Tongue (tissue), 2 donors: ENCODE data around the gene DGCR2. TPM values are rescaled to one million over a fixed set of nuclear protein-coding genes. Genes with fewer than 3 reads are reported as not detected.

Experiments
- DNase-seq: peaks from one replicate; pipeline ENCODE4 v3.0.0-alpha.2; 2015
- total RNA-seq: library from RNA; depleted of rRNA; stranded (reverse); fragments of >200 nt; gene quantifications from one replicate; pipeline ENCODE4 v1.2.3, GENCODE V29; 2014

DGCR2 gene
- total RNA-seq, 1 donor from 2014 or later, result 68.3 TPM

DNA sequence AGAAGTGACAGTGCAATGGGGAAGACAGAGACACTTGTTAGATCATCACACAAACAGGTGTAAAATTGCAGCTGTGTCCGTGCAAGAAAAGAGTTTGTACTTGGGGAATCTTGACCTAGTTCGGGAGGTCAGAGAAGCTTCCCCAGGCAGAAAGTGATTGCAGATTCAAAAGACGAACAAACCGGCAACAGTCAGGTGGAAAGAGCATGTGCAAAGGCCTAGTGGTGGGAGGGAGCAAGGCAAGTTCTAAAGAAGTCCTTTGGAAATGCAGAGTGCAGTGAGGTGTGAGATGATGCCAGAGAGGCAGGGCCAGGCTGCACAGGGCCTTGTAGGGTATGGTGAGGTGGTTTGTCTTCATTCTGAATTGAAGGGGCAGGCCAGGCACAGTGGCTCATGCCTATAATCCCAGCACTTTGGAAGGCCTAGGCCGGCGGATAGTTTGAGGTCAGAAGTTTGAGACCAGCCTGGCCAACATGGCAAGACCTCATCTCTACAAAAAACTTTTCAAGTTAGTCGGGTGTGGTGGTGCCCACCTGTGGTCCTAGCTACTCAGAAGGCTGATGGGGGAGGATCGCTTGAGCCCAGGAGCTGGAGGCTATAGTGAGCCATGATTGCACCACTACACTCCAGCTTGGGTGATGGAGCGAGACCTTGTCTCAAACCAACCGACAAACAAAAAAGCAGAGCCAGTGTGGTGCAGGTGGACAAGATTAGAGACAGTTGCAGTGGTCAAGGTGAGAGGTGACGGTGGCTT is 24.2 kb upstream of the DGCR2 start:
- DNase-seq, result no peak

DNA sequence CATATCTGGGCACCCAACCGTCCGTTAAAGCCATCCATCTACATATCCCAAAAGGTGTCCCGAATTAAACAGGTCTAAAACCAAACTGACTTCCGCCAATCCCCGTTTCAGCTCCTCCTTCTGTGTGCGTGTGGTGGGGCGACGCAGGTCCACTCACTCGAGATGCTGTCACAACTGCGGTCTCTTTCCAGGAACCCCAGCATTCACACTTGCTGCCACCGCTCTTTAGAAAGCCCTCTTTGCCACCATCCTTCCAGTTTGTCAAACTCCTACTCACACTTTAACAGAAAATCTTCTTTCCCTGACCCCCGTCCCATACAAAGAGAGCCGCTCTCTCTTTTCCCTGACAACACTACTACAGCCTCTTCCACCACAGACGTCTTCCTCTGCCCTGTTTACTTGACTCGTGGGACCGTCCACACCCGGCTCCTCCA is 21.8 kb upstream of the DGCR2 start:
- DNase-seq, result no peak

DNA sequence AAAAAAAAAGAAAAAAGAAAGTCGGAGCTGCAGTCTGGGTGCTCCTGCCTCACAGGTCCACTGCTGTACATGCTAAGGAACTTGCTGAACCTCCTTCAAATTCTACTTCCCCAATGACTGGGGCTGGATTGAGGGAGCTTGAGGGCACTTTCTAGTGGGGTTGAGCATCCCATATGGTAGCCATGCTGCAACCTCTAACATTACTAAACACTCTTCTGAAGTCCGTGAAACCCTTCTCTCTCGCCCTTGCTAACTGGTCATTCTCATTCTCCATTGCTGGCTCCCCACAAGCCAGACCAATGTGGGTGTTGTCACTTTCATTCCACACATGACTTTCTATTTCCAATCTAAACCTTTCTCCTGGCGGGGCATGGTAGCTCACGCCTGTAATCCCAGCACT is 21.0 kb upstream of the DGCR2 start:
- DNase-seq, result no peak

DNA sequence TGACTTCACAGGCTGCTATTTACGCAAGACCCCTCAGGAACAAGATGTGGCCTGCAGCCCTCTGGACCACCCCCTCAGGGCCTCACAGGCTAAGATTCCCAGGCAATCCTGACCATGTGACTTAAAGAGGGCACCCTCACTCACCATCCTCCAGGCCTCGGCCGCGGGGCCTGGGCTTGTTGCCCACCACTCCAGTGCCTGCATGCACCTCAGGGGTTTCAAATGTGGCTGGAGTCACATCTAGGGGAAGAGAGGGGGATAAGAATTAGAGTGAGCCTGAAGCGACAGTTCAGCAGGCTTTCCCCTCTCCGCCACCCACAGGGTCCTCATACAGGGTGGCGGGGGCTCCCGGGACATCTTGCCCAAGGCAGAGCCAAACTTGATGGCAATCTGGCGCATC is 20.2 kb upstream of the DGCR2 start:
- DNase-seq, result no peak

DNA sequence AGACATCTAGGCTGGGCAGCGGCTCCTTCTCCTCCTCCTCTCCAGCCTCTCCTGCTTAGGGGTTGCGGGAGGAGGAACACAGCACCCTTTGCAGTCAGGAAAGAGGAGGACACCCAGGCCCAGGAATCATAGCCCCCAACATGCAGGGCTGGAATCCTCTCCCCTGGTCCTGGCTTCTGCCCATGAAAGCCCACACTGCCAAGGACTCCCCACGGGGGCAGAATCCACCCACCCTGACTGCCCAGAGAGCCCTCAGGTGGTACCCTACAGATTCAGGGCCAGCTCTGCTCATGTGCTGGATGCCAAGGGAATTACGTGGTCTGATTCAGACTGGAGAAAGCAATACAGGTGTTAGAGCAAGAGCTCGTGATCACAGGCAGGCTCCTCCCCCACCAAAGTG is 17.8 kb upstream of the DGCR2 start:
- no peak for DNase-seq

DNA sequence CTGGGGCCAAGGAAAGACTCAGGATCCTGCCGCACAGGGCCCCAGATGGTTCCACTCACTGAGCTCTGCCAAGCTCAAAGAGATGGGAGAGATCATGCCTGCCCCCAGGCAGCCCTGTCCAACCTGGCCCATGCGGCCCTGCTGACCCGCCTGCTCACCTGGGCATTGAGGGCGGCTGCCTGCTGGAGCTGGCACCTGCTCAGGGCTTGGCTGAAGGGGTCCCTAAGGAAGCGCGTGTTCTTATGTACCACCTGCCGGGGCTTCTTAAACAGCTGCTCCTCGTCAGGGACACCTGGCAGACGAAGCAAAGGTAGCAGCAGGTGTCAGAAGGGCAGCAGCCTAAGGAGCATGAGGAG is 16.8 kb upstream of the DGCR2 start:
- no peak for DNase-seq

DNA sequence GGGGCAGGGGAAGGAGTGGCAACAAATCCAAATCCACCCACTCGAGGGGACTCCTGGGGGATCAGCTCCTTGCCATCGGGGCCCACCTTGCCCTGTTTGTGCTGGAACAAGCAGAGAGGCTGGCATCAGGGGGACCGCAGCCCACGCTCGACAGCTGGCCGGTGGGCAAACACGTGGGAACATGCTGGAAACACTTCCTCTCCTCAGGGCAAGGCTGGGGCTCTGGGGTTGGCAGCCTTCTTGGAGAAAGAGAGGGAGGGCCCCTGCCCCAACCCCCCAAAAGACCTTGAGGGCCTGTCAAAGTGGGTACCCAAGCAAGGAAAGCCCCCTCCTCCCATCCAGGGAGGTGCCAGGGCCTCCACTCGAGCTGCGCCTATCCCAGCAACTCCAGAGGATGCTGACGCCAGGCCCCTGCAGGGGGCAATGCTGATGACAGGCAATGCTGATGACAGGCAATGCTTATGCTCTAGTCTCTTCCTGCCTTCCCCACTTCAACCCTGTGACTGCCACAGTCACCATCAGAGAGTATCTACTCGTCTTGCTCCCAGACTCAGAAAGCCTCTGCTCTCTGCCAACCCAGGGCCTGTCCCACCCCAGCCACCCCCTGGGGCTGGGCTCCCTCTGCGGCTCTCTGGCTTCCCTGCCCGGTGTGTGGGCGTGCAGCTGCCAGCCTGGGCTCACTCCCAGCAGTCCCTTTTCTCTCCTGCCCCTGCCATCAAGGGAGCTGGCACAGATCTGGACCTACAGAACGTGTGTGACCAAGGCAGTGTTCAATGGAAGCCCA is 16.2 kb upstream of the DGCR2 start:
- DNase-seq, result no peak

DNA sequence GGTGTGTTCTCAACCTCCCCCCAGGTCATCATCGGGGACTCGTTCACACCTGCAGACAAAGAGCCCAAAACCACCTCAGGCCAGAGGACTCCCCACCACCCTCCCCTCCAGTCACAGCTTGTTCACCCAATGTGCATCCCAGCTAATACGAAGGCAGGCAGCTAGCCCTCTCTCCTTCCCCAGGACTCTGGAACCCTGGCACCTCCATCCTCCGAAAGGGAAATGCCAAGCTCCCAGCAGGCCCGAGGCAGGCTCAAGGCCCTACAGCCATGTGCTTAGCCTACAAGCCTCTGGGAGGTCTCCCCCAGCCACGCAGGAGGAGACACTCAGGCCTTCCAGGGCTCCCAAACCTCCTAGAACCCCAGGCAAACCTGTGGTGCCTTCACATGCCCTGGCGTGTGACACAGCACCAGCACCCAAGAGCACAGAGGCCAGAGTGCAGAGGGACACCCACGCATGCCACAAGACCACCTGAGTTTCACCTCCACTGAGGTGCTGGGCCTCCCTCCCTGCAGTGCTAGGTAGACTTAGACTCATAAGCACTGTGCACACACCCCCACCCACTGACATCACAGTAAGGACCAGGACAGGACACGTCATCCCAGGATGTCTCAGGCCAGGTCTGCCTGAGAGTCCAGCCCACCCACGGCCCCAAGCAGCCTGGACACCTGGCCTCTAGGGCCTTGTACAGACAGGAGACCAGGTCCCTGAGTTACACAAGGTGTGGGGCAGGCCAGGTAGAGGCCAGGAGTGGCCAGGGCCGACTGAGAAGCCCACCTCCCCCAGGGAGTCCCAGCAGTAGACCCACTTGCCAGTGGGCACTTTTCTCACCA is 15.4 kb upstream of the DGCR2 start:
- no peak for DNase-seq

DNA sequence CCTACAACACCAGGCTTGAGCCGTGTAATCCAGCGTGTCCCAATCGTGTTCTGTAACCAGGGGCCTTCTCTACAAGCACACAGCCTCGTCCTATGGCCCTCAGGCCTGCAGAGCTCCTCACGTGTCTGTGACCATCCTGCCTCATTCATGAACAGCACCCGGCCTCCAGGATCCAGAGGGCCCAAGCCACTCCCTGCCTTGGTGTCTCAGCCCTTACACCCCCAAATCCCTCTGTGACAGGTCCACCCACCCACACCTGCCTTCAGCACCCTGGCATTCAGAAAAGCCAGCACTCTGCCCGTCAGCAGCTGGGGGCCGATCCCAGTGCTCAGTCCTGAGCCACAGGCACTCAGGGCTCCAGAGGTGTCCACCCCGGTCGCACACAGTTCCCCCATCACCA is 14.7 kb upstream of the DGCR2 start:
- DNase-seq, result no peak

DNA sequence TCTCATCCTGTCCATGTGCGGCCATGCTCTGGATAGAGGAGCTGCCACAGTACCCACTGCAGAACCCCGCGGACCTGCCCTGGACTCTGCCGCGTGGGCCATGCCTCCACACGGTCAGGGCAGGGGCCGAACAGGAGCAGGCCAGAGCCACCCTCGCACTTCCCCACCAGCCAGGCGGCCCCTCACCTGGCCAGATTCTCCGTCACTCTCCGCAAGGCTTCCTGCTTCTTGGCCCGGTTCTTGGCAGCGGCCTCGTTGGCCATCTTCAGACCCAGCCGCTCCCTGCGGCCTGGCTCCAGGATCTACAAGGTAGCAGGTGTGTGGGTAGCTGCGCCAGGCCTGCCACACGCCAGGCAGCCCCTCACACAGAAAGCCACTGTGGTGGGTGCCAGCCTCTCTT is 12.7 kb upstream of the DGCR2 start:
- no peak for DNase-seq

DNA sequence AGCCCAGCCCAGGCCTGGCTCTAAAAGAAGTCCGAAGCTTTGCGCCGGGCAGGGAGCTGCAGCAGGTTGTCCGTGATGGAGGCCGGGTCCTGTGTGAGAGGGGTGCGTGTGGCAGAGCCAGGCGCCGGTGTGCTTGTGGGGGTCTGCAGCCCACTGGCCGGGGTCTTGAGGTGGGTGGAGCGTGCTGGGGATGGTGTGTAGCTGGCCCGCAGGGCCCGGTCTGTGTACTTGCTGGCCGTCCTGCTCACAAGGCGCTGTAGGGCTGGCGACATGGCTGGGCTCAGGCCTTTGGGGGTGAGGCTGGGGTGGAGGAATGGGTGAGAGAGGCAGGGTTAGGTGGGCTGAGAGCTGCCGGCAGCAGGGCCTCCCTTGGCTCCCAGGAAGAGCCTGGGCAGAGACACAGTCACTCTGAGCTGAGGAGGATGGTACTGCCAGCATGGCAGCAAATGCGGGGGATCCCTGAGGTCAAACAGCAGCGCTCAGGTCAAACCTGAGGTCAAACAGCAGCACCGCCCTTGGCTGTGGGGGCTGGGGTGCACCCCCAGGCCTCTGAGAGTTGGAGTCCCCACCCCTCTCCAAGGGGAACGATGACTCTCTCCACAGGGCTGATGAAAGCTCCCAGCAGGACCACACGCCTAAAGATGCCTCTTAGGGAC is 12.1 kb upstream of the DGCR2 start:
- DNase-seq, result no peak

DNA sequence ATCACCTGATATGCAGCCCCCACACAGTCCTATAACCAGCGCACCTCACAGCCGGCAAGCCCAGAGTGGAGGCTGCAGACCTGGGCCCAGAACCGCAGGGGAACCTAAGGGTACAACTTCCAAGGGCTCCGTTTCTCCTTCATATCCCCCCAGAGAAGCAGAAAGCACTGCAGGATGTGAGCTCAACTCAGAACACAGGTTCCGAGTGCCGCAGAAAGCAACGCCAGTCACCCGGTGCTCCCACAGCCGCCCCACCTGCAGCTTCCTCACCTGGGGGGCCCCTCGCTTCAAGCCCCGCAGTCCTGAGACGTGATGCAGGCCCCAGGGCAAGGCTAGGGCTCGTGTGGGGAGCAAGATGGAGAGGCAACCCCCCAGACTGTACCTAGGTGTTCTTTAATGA is 11.3 kb upstream of the DGCR2 start:
- DNase-seq, result no peak

DNA sequence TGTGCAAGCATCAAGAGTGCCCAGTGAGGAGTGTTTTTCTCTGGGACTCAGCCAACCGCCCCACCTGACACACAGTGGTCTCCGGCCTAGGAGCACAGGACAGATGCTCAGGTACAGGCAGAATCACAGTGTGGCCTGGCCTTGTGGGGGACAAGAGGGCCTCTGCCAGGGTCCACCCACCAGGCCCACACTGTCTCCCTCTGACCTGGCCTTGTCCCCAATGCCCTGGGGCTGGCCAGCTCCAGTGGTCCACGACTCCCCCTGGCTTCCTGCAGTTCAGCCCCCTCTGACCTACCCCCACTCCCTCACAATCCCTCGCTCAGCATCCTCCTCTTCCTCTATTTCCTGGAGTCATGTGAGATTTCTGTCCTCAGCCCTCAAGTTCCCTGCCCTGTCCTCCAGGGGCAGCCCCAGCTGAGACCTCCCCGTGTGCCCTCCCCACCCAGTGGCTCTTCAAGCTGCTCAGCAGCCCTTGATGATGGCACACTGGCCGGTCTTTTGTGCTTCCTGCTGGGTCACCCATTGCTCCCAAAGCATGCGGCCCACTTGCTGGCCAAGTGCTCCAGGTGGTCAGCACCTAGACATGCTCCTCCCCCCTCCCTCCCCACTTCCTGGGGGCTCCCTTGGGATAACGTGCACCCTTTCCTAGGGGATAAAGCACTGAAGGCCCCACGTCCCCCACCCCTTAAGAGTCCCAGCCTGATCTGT is 10.6 kb upstream of the DGCR2 start:
- DNase-seq, result no peak

DNA sequence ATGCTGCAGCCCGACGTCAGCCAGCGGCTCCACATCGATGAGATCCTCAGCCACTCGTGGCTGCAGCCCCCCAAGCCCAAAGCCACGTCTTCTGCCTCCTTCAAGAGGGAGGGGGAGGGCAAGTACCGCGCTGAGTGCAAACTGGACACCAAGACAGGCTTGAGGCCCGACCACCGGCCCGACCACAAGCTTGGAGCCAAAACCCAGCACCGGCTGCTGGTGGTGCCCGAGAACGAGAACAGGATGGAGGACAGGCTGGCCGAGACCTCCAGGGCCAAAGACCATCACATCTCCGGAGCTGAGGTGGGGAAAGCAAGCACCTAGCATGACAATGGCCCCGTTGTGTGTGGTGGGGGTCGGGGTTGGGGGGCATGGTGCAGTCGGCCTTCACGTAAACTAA is 9.9 kb upstream of the DGCR2 start:
- no peak for DNase-seq

DNA sequence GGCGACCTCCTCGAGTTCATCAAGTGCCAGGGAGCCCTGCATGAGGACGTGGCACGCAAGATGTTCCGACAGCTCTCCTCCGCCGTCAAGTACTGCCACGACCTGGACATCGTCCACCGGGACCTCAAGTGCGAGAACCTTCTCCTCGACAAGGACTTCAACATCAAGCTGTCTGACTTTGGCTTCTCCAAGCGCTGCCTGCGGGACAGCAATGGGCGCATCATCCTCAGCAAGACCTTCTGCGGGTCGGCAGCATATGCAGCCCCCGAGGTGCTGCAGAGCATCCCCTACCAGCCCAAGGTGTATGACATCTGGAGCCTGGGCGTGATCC is 9.4 kb upstream of the DGCR2 start:
- DNase-seq, result no peak

DNA sequence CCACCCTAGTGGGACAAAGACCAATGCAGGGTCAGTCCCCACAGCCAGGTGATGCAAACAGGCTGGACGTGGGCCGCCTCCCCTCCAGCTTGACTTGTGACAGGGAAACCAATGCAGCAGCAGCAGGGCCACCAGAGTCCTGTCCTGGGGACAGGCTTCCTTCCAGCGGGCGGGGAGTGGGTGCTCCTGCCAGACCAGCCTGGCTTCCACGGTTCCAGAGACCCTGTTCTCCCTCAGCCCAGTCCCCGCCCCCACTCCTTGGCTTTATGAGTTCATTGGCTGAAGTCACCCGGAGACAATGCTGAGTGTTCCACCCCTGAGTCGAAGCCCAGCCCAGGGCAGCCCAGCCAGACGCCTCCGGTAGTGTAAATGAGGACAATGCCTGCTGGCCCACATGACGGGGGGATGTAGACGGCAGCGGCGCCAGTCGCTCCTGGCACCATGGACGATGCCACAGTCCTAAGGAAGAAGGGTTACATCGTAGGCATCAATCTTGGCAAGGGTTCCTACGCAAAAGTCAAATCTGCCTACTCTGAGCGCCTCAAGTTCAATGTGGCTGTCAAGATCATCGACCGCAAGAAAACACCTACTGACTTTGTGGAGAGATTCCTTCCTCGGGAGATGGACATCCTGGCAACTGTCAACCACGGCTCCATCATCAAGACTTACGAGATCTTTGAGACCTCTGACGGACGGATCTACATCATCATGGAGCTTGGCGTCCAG is 8.9 kb upstream of the DGCR2 start, which contains the start of gene TSSK2:
TSS of gene TSSK2 (plus strand) at position 350 of the 726 bp plus-strand sequence. CDS start at position 442, 92 bp downstream.
- DNase-seq, result no peak

DNA sequence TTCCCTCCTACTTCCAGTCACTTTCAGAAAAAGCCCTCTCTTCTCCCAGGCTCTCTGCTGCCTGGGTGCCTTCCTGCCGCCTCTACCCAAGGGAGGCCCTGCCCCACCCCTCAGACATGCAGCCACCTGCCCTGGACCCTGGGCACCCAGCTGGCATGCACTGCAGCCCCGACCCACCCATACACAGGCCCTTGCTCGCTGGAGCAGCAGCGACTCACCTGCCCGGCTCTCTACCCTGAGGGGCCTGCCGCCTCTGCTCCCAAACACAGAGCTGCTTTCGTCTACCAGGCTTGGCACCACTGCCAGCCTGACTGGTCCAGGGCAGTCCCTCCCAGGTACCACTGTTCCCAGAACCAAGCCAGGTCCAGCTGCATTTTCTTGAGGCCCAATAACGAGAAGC is 7.7 kb upstream of the DGCR2 start:
- DNase-seq, result peak; percentile 44

DNA sequence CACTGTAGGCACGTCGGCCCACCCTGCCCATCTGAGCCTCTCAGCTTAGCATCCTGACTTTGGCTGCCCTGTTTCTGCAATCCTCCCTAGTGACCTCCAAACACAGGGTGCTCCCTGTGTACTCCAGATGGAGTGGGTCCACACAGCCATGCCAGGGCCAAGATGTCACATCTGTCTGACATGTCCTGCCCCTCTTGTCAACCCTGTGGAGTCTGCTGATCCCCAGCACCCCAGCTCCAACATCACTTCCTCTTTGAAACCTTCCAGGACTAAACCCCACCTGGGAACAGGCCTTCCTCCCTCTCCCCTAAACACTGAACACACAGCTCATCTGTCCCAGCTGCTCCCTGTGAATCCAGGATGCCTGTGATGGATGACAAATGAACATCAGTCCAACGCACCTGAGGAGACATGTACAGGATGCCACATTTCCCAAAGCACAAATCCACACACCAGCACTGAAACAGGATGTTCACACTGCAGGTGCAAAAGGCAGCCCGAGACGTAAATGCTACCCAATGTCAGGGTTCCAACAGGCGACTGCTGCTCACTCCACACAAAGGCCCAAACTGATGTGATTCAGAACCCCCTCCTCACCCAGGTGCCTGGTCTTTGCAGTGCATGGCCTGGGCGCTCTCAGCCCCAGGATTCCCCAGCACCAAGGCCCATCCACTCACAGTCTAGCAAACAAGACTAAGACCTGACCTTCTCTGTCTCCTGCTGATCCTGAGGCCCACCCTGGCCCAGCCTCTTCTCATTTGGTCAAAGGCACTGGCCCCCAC is 6.9 kb upstream of the DGCR2 start:
- no peak for DNase-seq

DNA sequence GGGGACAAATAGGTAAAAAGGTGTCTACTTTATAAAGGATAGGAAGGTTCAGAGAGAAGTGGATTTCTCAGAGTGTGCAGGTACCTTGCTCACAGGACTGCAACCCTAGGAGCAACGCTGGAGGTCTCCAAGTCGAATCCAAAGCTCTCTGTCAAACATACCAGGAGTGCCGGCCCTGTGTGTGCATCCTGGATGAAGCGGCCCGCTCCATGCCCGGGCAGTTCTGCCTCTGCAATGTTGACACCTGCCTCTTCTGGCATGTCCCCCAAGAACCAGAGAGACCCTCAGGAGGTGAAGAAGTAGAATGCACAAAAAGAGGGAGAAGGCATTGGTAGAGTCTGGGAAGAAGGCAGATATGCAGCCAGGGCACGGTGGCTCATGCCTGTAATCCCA is 5.8 kb upstream of the DGCR2 start:
- no peak for DNase-seq

DNA sequence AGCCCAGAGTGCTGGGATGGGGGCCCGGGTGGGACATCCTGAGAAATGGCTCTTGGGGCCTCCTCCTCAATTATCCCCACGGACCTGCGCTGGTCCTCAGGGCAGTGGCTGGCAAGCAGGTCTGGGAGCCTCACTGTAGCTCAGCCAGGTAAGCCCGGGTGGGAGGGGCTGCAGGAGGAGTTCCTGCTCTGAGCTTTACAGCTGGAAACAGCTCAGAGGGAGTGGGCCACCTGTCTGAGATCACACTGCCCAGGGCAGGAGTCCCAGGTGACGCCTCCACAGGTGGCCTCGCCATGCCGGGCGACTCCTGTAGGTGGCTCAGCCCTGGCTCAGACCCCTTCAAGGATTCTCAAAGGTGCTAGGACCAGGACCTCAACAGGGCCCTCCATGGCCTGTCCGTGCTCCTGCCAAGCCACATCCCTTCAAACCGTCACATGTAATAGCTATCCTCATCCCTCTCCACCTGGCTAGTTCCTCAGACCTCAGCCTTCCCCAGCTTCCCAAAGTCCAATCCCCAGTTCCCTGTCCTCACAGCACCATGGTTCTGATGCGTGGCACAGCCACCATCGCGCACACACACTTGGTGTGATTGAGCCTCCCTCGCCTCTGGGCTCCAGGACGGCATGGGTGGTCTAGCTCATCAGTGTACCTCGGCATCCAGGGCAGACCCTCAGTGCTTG is 5.3 kb upstream of the DGCR2 start:
- DNase-seq, result no peak
